HUES6 (cell line): ENCODE measurements around the gene SSR1.
"Not testable (repeated sequence)": the region's sequence is repeated elsewhere in the genome, so short reads cannot be mapped to it uniquely, and the experiment has no call there.

Experiments
- H3K27ac ChIP-seq: 2 replicates; pipeline ENCODE4 v1.7.0; 2013; ENCODE audit warnings: low read depth, mild to moderate bottlenecking, low read length, inconsistent platforms
- H3K27me3 ChIP-seq: 2 replicates; pipeline ENCODE4 v1.6.1; 2013; ENCODE audit warnings: low read length; ENCODE audit not compliant: control insufficient read depth, insufficient read depth
- H3K36me3 ChIP-seq: 2 replicates; pipeline ENCODE4 v1.6.1; 2013; ENCODE audit warnings: low read length; ENCODE audit not compliant: control insufficient read depth, insufficient read depth
- H3K4me1 ChIP-seq: 2 replicates; pipeline ENCODE4 v1.6.1; 2013; ENCODE audit warnings: low read length; ENCODE audit not compliant: control insufficient read depth, insufficient read depth
- H3K4me3 ChIP-seq: 2 replicates; pipeline ENCODE4 v1.5.1; 2013; ENCODE audit warnings: low read depth, low read length
- H3K9ac ChIP-seq: one replicate; pipeline ENCODE4 v1.6.1; 2013; ENCODE audit warnings: mild to moderate bottlenecking, low read length
- H3K9me3 ChIP-seq: 2 replicates; pipeline ENCODE4 v1.6.1; 2013; ENCODE audit warnings: low read depth, low read length; ENCODE audit not compliant: control insufficient read depth, insufficient read depth

SSR1 gene

GRCh38 chr6:7316658-7317533 is 3.9 kb upstream of the SSR1 start:
- no peaks in the 10 kb centered on the region for H3K27me3 ChIP-seq
- H3K9ac ChIP-seq, result no peak overlapping the region
- no peak overlapping the region for H3K27ac ChIP-seq
- no peak overlapping the region for H3K4me3 ChIP-seq
- H3K36me3 ChIP-seq, result no peaks in the 10 kb centered on the region
- no peaks in the 10 kb centered on the region for H3K4me1 ChIP-seq
- no peaks in the 10 kb centered on the region for H3K9me3 ChIP-seq

- no peaks in the 10 kb centered on the region for H3K4me1 ChIP-seq
- H3K36me3 ChIP-seq, result no peaks in the 10 kb centered on the region
- H3K9me3 ChIP-seq, result no peaks in the 10 kb centered on the region
- H3K27me3 ChIP-seq, result no peaks in the 10 kb centered on the region
- no peak overlapping the region for H3K4me3 ChIP-seq
- no peak overlapping the region for H3K9ac ChIP-seq
- H3K27ac ChIP-seq, result no peak overlapping the region
Measured at GRCh38 chr6:7315948-7316365, 3.0 kb upstream of the SSR1 start.

GRCh38 chr6:7315087-7315947 is 2.3 kb upstream of the SSR1 start:
- not testable (repeated sequence) for H3K9me3 ChIP-seq, H3K9ac ChIP-seq, H3K27ac ChIP-seq, H3K4me1 ChIP-seq, H3K4me3 ChIP-seq, H3K36me3 ChIP-seq, H3K27me3 ChIP-seq

- Histone ChIP-seq H3K4me3 (no peak overlapping the region), H3K9ac (no peak overlapping the region), H3K27ac (no peak overlapping the region), H3K9me3 (no peaks in the 10 kb centered on the region), H3K36me3 (peaks cover 10% of the 10 kb centered on the region), H3K4me1 (no peaks in the 10 kb centered on the region), H3K27me3 (no peaks in the 10 kb centered on the region)
Measured at GRCh38 chr6:7314414-7314813, 1.4 kb upstream of the SSR1 start.

GRCh38 chr6:7313505-7314165 is 636 bp upstream of the SSR1 start:
- Histone ChIP-seq H3K4me1 (no peaks in the 10 kb centered on the region), H3K9me3 (no peaks in the 10 kb centered on the region), H3K9ac (peak overlapping the region; percentile 94), H3K36me3 (peaks cover 18% of the 10 kb centered on the region), H3K27me3 (no peaks in the 10 kb centered on the region), H3K4me3 (peak overlapping the region; percentile 95), H3K27ac (peak overlapping the region; percentile 48; the same call in 1 of the 2 replicates)

GRCh38 chr6:7311917-7312615 is 933 bp downstream of the SSR1 start:
- peak overlapping the region; percentile 86; the same call in 1 of the 2 replicates for H3K27ac ChIP-seq
- no peaks in the 10 kb centered on the region for H3K4me1 ChIP-seq
- H3K9me3 ChIP-seq, result no peaks in the 10 kb centered on the region
- peak overlapping the region; percentile 94 for H3K9ac ChIP-seq
- H3K4me3 ChIP-seq, result peak overlapping the region; percentile 95
- no peaks in the 10 kb centered on the region for H3K27me3 ChIP-seq
- H3K36me3 ChIP-seq, result peaks cover 34% of the 10 kb centered on the region

- no peaks in the 10 kb centered on the region for H3K4me1 ChIP-seq
Measured at GRCh38 chr6:7311176-7311575, 1.8 kb downstream of the SSR1 start.

GRCh38 chr6:7309050-7309449 is 3.9 kb downstream of the SSR1 start:
- H3K27ac ChIP-seq, result no peak overlapping the region
- H3K27me3 ChIP-seq, result no peaks in the 10 kb centered on the region
- peaks cover 60% of the 10 kb centered on the region for H3K36me3 ChIP-seq
- no peaks in the 10 kb centered on the region for H3K9me3 ChIP-seq
- no peak overlapping the region for H3K9ac ChIP-seq
- H3K4me3 ChIP-seq, result no peak overlapping the region
- no peaks in the 10 kb centered on the region for H3K4me1 ChIP-seq

More at GRCh38 chr6:7311176-7311575, 1.8 kb downstream of the SSR1 start:
- Histone ChIP-seq H3K9ac (no peak overlapping the region), H3K27ac (no peak overlapping the region), H3K36me3 (peaks cover 39% of the 10 kb centered on the region), H3K4me3 (peak overlapping the region; percentile 95; the same call in 1 of the 2 replicates), H3K27me3 (no peaks in the 10 kb centered on the region), H3K9me3 (no peaks in the 10 kb centered on the region)

GRCh38 chr6:7307533-7307932 is 5.5 kb downstream of the SSR1 start:
- Histone ChIP-seq H3K4me1 (no peaks in the 10 kb centered on the region), H3K36me3 (peaks cover 74% of the 10 kb centered on the region), H3K27me3 (no peaks in the 10 kb centered on the region), H3K9ac (no peak overlapping the region), H3K4me3 (no peak overlapping the region), H3K9me3 (no peaks in the 10 kb centered on the region), H3K27ac (no peak overlapping the region)

GRCh38 chr6:7304821-7305220 is 8.2 kb downstream of the SSR1 start:
- no peak overlapping the region for H3K27ac ChIP-seq
- no peak overlapping the region for H3K9ac ChIP-seq
- H3K4me1 ChIP-seq, result no peaks in the 10 kb centered on the region
- H3K27me3 ChIP-seq, result no peaks in the 10 kb centered on the region
- no peaks in the 10 kb centered on the region for H3K9me3 ChIP-seq
- H3K4me3 ChIP-seq, result no peak overlapping the region
- peaks cover 94% of the 10 kb centered on the region for H3K36me3 ChIP-seq
